GM12878 (cell line): ENCODE results near the gene SEC14L1. TPM values are rescaled to one million over a fixed set of nuclear protein-coding genes. Genes with fewer than 3 reads are reported as not detected.

ENCODE experiments used
- ATAC-seq: fragments of 200-7000 bp; cut with Tn5 transposase; 3 replicates; pipeline ENCODE4 v1.9.1; 2020; ENCODE audit warnings: mild to moderate bottlenecking, moderate library complexity
- BruUV-seq: library from RNA; stranded (reverse); fragments of 400-500 nt; replicated peaks from 2 replicates; lab custom pipeline; 2021; lab: Mats Ljungman, UMichigan
- CTCF ChIA-PET: fragments of 300-600 bp; sonication (Branson Sonifier 250); formaldehyde crosslinking; extraction: SDS; loops from one replicate; lab custom pipeline; 2021; ENCODE audit warnings: inconsistent platforms; lab: Yijun Ruan, JAX
- POLR2A ChIA-PET: fragments of 350-600 bp; formaldehyde crosslinking; extraction: SDS; loops from one replicate; lab custom pipeline; 2021; ENCODE audit warnings: inconsistent platforms; lab: Charles Lee
- RAD21 ChIA-PET: fragments of 300-600 bp; sonication (Branson Sonifier 250); formaldehyde crosslinking; loops from one replicate; lab custom pipeline; 2023; ENCODE audit warnings: antibody characterized with exemption; ENCODE audit not compliant: unreplicated experiment; lab: Charles Lee
- SMC1A ChIA-PET: fragments of 300-600 bp; sonication (Branson Sonifier 250); formaldehyde crosslinking; loops from one replicate; lab custom pipeline; 2023; ENCODE audit not compliant: unreplicated experiment, uncharacterized antibody; lab: Charles Lee
- DNase-seq: peaks from one replicate; pipeline ENCODE4 v3.0.0-alpha.2; 2011; ENCODE audit warnings: low read depth, low spot score
- FAIRE-seq: peaks from 3 replicates; lab custom pipeline; 2011; peaks lifted over from hg19 to GRCh38; lab: Jason Lieb, UNC
- H2AFZ ChIP-seq: 2 replicates; pipeline ENCODE4 v1.6.0; 2011; ENCODE audit warnings: low read depth, low read length, control low read depth; ENCODE audit not compliant: control insufficient read depth
- H3K27ac ChIP-seq: 2 replicates; pipeline ENCODE4 v1.5.1; 2011; ENCODE audit warnings: control low read depth; ENCODE audit not compliant: control insufficient read depth, insufficient read depth
- H3K27me3 ChIP-seq, 2 experiments: replicated peaks in 1 of 2; 2 replicates each; pipeline versions ENCODE4 v1.6.0 to v1.6.1; 2011; ENCODE audit warnings: low read length in 1 of 2; ENCODE audit not compliant: control insufficient read depth in 2 of 2, insufficient read depth in 2 of 2
- H3K36me3 ChIP-seq, 2 experiments: 2 replicates each; pipeline ENCODE4 v1.5.1; 2011; ENCODE audit warnings: low read length in 1 of 2; ENCODE audit not compliant: control insufficient read depth in 2 of 2, insufficient read depth in 2 of 2
- H3K4me1 ChIP-seq: 2 replicates; pipeline ENCODE4 v1.6.1; 2011; ENCODE audit warnings: mild to moderate bottlenecking, low read length, moderate library complexity, mixed read lengths; ENCODE audit not compliant: control insufficient read depth, insufficient read depth
- H3K4me2 ChIP-seq: 2 replicates; pipeline ENCODE4 v1.6.0; 2011; ENCODE audit warnings: control low read depth; ENCODE audit not compliant: control insufficient read depth, insufficient read depth
- H3K4me3 ChIP-seq: fragments of 200-600 bp; sonication (generic); 2 replicates; pipeline ENCODE4 v1.5.1; 2016
- H3K79me2 ChIP-seq: 2 replicates; pipeline ENCODE4 v1.6.0; 2011; ENCODE audit warnings: low read length; ENCODE audit not compliant: control insufficient read depth, insufficient read depth
- H3K9ac ChIP-seq: 2 replicates; pipeline ENCODE4 v1.8.0; 2011; ENCODE audit warnings: low read length, control low read depth, mixed read lengths; ENCODE audit not compliant: control insufficient read depth, insufficient read depth
- H3K9me3 ChIP-seq: replicated peaks from 3 replicates; pipeline ENCODE4 v1.5.1; 2011; ENCODE audit warnings: mild to moderate bottlenecking, low read length; ENCODE audit not compliant: control insufficient read depth, insufficient read depth
- H4K20me1 ChIP-seq: 2 replicates; pipeline ENCODE4 v1.6.0; 2011; ENCODE audit not compliant: control insufficient read depth, insufficient read depth
- ASH2L ChIP-seq: fragments of 300-600, 200-600 bp; sonication (generic); IDR thresholded peaks from 2 replicates; pipeline ENCODE4 v1.6.1; 2017; ENCODE audit warnings: low read depth, mild to moderate bottlenecking, borderline replicate concordance
- ATF7 ChIP-seq: fragments of 450-650 bp; IDR thresholded peaks from 2 replicates; pipeline ENCODE4 v1.6.1; 2016; ENCODE audit warnings: low read depth, mild to moderate bottlenecking
- CBX5 ChIP-seq: sonication (generic); IDR thresholded peaks from 2 replicates; pipeline ENCODE4 v1.6.1; 2016; ENCODE audit warnings: low read depth, moderate library complexity, mild to moderate bottlenecking, inconsistent platforms
- EP300 ChIP-seq, 2 experiments: fragments of 150-350 bp in 1 of 2; IDR thresholded peaks; 2 replicates each; pipeline ENCODE4 v1.6.1; 2011 to 2012; ENCODE audit warnings: low read depth in 2 of 2, low read length in 2 of 2, borderline replicate concordance in 1 of 2, improper control_type of control experiment in 1 of 2, inconsistent platforms in 1 of 2; ENCODE audit not compliant: control insufficient read depth in 1 of 2
- KLF5 ChIP-seq: fragments of 450-650 bp; IDR thresholded peaks from 2 replicates; pipeline ENCODE4 v1.6.1; 2014; ENCODE audit warnings: mild to moderate bottlenecking; ENCODE audit not compliant: partially characterized antibody
- MTA2 ChIP-seq: fragments of 450-650 bp; IDR thresholded peaks from 2 replicates; pipeline ENCODE4 v1.6.1; 2016; ENCODE audit warnings: low read depth, mild to moderate bottlenecking, moderate library complexity
- STAT1 ChIP-seq: fragments of 450-650 bp; conservative IDR thresholded peaks from 2 replicates; pipeline ENCODE4 v1.6.1; 2014; ENCODE audit warnings: antibody characterized with exemption, mild to moderate bottlenecking
- TAF1 ChIP-seq: IDR thresholded peaks from 2 replicates; pipeline ENCODE4 v1.6.1; 2011; ENCODE audit warnings: mild to moderate bottlenecking, low read depth, low read length, borderline replicate concordance
- ZSCAN29 ChIP-seq: fragments of 450-650 bp; IDR thresholded peaks from 2 replicates; pipeline ENCODE4 v1.6.1; 2017; ENCODE audit warnings: mild to moderate bottlenecking, moderate library complexity
- ZZZ3 ChIP-seq: IDR thresholded peaks from 2 replicates; pipeline ENCODE4 v1.6.1; 2011; ENCODE audit warnings: low read depth; ENCODE audit not compliant: control insufficient read depth, insufficient read length
- WGBS: methylation state at CpG from one replicate; pipeline ENCODE4 v1.1.6; 2016; ENCODE audit warnings: low lambda C conversion rate; ENCODE audit not compliant: insufficient replicate concordance, insufficient coverage; ENCODE audit errors: missing lambda C conversion rate; 5-methylcytosine and 5-hydroxymethylcytosine counted together
- in situ Hi-C: fragments of 300-500 bp; cut with MboI; formaldehyde crosslinking; loops from 9 replicates; pipeline ENCODE4 v1.14.3; 2018; ENCODE audit warnings: mixed read lengths
- intact Hi-C: fragments of 100-400 bp; cut with micrococcal nuclease; formaldehyde crosslinking; loops from one replicate; pipeline ENCODE4 v1.14.2; 2022; ENCODE audit not compliant: unreplicated experiment
- polyA plus RNA-seq, 11 experiments: library from polyadenylated mRNA; depleted of rRNA in 4 of 11; unstranded in 6 of 11; stranded (reverse) in 5 of 11; fragments of >200 nt; fragmentation: Nextera tagmentation in 4 of 11; fragmentation: Illumina TruSeq in 1 of 11; extraction: Ambion mirVana in 4 of 11; extraction: Trizol in 1 of 11; gene quantifications; 1 replicate in 1 of 11; 2 replicates in 10 of 11; pipeline versions ENCODE4 v1.2.1 to v1.2.3, GENCODE V29; 2011 to 2016; ENCODE audit warnings: inconsistent platforms in 2 of 11, missing spikeins in 2 of 11, low read depth in 1 of 11
- total RNA-seq, 4 experiments: library from RNA; depleted of rRNA in 3 of 4; stranded (reverse); fragments of >200 nt in 3 of 4; fragmentation: Illumina TruSeq in 1 of 4; extraction: Trizol in 1 of 4; gene quantifications; 2 replicates each; pipeline versions ENCODE4 v1.2.1 to v1.2.3, GENCODE V29; 2013 to 2021
- TF ChIP-seq, protein P1 (sequence below): fragments of 450-650 bp; IDR thresholded peaks from 2 replicates; pipeline ENCODE4 v1.6.1; 2017; ENCODE audit warnings: mild to moderate bottlenecking, low read depth, inconsistent platforms; ENCODE audit not compliant: poor library complexity, severe bottlenecking

SEC14L1 gene
- total and polyA plus RNA-seq, 10 of the 15 experiments (the other 5 are each of a cell fraction or from before 2014, with no cell fraction given): 6.3 to 66.1 (median 33.5) TPM

DNA sequence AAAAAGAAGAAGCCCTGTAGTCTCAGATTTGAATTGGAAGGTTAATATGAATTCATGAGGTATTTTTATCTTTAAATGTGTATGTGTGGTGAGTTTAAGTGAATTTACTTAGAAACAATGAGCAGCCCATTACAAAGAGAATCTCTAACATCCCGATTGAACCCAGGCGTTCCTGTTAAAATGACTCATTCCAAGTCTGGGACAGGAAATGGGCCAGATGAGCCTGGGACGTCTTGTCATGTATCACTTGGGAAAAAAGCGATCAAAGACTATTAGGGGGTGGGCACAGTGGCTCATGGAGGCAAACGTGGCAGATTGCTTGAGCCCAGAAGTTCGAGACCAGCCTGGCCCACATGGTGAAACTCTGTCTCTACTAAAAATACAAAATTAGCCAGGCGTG lies 81.6 kb downstream of the SEC14L1 start:
- H4K20me1 ChIP-seq: no peaks in the 10 kb centered on the region
- no peak overlapping the region for H3K9ac ChIP-seq
- WGBS: 84% methylated on average over 7 of the region's 7 CpGs
- DNase-seq: no peak
- ChIA-PET POLR2A (interaction anchor here (0.6 to 0.7 kb wide), 2 partner anchors 10 to 399 kb away, joined by 4 to 10 read pairs; no protein-coding TSS in a partner anchor), SMC1A (interaction anchor here (0.6 kb wide), 1 partner anchor 132 kb away, joined by 3 read pairs; no protein-coding TSS in a partner anchor), CTCF (no interaction called here), RAD21 (no interaction called here)
- no peak overlapping the region for H3K4me2 ChIP-seq
- H3K4me3 ChIP-seq: no peak overlapping the region
- no peaks in the 10 kb centered on the region for H3K27me3 ChIP-seq
- in situ Hi-C loops (no loop called here), intact Hi-C loops (no loop called here)
- TF ChIP-seq, protein P1, sequence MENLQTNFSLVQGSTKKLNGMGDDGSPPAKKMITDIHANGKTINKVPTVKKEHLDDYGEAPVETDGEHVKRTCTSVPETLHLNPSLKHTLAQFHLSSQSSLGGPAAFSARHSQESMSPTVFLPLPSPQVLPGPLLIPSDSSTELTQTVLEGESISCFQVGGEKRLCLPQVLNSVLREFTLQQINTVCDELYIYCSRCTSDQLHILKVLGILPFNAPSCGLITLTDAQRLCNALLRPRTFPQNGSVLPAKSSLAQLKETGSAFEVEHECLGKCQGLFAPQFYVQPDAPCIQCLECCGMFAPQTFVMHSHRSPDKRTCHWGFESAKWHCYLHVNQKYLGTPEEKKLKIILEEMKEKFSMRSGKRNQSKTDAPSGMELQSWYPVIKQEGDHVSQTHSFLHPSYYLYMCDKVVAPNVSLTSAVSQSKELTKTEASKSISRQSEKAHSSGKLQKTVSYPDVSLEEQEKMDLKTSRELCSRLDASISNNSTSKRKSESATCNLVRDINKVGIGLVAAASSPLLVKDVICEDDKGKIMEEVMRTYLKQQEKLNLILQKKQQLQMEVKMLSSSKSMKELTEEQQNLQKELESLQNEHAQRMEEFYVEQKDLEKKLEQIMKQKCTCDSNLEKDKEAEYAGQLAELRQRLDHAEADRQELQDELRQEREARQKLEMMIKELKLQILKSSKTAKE: no peak
- TF ChIP-seq EP300 (IDR thresholded peaks at IDR 0.05; ENCODE audit: borderline replicate concordance in 1 of 2, control insufficient read depth in 1 of 2, low read depth in 2 of 2, low read length in 2 of 2) (no peak), ZSCAN29 (no peak), ZZZ3 (no peak), TAF1 (no peak), CBX5 (no peak), KLF5 (no peak), MTA2 (no peak), ASH2L (no peak), STAT1 (no peak), ATF7 (no peak)
- no peaks in the 10 kb centered on the region for H3K4me1 ChIP-seq
- no peak overlapping the region for H3K27ac ChIP-seq
- peaks cover 11% of the 10 kb centered on the region for H3K9me3 ChIP-seq
- no peak overlapping the region for H2AFZ ChIP-seq
- no peak for FAIRE-seq
- no TSS peak for BruUV-seq
- no peaks in the 10 kb centered on the region for H3K79me2 ChIP-seq
- no peak for ATAC-seq
- peaks cover 5 to 11% of the 10 kb centered on the region in 2 experiments; a peak in 3 of 4 replicates for H3K36me3 ChIP-seq
